HG02938 (cell line): ENCODE data around the gene SLC38A8.

Experiments
- ATAC-seq: cut with Tn5 transposase; IDR thresholded peaks from one replicate; pipeline ENCODE4 v1.9.1; 2021; ENCODE audit warnings: mild to moderate bottlenecking, moderate library complexity; ENCODE audit not compliant: unreplicated experiment

The SLC38A8 gene

GRCh38 chr16:84068783-84069462 is 26.3 kb upstream of the SLC38A8 start:
- no peak for ATAC-seq

- ATAC-seq = no peak
Measured at GRCh38 chr16:84068041-84068440, 25.4 kb upstream of the SLC38A8 start.

- no peak for ATAC-seq
Measured at GRCh38 chr16:84067640-84068039, 25.0 kb upstream of the SLC38A8 start.

DNA sequence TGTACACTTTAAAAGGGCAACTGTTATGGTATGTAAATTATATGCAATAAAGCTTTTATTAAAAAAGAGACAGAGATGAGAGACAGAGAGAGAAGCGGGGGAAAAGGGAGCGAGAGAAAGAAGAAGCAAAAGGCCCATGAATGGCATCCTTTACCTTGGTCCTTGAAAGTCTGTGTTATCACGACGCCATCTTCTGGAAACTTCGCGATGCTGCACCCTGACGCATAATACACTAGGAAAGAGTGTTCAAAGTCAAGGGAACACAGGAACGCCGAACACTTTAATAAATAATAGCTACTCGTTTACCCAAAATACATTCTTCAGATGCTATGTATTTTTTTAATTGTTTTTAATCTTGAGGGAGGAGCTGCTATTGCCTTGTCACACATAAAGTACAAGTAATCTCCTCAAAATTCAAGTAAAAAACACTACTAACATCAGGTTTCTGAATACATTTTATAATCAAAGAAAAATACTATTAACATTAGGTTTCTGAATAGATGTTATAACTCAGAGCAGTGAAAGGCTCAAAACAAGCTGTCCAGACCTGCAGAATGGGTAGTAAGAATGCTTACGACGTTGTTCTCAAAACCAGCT is 23.0 kb upstream of the SLC38A8 start:
- ATAC-seq = no peak

- ATAC-seq = no peak
Measured at GRCh38 chr16:84063980-84064379, 21.4 kb upstream of the SLC38A8 start.

DNA sequence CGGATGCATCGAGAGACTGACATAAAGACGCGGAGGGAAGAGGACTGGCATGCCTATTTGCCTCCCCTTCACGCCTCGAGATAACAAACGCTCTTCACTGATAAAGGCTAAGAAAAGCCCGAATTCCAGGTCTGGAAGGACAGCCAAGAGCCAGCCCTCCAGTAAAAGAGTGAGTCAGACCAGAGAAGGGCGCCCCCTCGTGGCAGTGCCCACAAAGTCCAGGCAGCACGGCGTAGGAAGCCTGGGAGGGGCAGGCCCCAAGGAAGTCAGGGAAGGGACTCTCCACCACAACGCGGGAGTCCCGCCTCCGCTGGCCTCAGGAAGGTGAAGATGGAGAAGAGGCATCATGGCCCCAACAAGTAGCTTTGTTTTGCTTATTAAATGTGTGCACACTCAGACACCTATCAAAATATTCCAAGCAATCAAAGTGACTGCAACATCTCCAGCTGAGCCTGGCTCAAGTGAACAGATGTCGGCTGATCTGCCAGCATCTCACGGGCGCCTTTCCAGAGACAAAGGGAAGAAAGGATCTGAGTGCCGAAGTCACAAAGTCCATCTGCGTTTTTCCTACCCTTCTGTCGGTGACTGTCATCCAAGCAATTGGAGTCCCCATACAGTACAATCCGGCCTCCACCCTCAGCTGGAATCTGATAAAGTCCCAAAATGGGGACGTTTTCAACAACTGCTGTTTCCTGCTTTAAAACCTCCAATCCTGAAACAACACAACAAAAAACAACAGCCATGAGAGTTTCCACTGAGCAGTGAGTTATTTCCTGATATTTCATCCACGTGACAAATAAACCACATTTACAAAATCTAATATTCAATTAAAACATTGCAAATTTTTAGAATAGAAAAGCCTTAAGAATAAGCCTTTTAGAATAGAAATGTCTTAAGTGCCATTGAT is 20.4 kb upstream of the SLC38A8 start:
- ATAC-seq = no peak

- no peak for ATAC-seq
Measured at GRCh38 chr16:84061236-84061819, 18.7 kb upstream of the SLC38A8 start.

- ATAC-seq = no peak
Measured at GRCh38 chr16:84059946-84060901, 17.6 kb upstream of the SLC38A8 start.

GRCh38 chr16:84059111-84059510 is 16.5 kb upstream of the SLC38A8 start:
- ATAC-seq = no peak

- ATAC-seq = no peak
Measured at GRCh38 chr16:84058664-84059063, 16.1 kb upstream of the SLC38A8 start.

- ATAC-seq = no peak
Measured at GRCh38 chr16:84058211-84058610, 15.6 kb upstream of the SLC38A8 start.

- no peak for ATAC-seq
Measured at GRCh38 chr16:84056933-84057332, 14.3 kb upstream of the SLC38A8 start.

DNA sequence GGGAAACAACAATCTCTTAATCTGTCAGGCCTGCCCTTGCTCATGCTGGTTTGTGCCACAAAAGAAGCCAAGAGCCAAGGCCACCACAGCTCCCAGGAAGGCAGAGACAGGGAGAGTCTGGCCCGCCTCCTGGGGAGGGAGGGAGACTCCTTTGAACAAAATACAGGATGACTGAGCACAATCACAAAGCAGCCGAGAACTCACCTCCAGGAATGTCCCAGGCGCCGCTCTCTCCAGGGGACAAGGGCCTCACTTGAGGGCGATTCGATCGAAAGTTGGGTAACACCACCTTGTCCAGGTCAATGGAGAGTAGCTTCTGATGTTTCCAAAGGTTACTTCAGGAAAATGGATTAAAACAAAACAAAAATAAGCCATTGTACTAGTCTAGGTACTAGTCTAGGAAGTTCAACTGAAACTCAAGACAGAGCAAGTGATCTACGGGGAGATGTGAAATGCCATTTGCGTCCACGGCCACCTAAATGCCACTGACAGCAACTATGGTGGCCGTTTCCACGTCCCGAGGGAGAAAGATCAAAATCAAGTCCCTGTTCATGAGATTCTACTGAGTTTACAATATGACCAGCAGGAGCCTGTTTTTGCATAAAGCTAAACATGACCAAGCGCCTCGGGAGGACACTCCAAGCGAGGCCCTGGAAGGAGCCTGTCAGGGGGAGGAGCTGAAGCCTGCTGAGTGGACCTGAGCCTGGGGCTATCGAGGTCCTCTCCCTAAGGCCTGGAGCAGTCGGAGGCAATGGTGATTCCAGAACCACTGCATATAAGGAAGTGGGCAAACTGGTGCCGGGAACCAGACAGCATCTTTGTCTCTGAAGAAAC is 13.4 kb upstream of the SLC38A8 start:
- ATAC-seq = no peak

DNA sequence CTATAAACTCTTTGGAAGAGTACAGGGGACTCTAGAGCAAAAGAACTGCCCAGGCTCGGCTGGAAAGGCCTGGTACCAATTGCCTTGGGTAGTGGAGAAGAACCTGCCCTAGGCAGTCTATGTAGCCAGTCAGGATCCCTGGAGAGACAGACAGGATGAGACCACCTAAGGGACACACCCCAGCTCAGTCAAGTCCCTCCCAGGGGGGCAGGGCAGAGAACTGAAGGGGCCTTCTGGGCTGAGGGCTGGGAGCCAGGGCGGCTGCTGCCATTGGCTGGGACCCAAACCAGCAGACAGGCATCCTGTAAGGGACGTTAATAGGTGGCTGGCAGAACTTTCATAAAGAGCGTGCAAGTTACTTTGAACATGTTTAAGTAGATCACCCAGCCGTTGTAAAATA is 12.8 kb upstream of the SLC38A8 start:
- no peak for ATAC-seq

DNA sequence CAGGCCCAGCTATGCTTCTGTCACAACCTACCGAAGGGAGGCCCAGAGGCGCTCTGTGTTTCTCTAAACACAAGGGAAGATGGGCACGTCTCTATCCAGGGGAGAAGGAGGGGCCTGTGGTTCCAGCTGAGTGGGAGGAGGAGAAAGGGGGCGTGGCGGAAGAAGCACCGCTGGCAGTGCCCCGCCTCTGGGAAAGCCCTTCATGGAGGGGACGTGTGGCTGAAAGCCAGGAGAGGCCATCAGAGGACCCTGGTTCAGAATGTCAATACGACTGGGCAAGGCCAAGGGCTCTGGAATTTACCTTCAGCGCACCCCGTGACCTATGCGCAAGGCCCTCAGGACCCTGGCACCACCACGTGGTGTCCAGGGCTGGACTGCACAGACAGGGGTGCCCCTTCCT is 12.3 kb upstream of the SLC38A8 start:
- ATAC-seq = no peak

DNA sequence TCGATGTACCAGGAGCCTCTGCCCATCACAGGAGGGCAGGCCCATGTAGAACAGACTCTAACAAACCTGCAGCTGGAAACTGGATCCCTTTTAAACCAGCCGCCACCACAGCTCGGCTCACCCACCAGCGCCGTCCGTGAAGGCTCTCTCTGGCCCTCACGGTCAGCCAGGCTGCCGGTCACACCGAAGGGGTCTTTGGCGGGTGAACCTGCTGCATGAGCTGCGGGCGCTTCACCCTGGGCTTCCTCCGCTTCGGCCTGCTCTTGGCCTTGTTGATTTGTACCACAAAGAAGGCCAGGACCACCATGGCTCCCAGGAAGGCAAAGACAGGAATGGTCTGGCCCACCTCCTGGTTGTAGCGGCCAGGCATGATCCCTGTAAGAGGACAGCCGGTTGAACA is 11.7 kb upstream of the SLC38A8 start:
- no peak for ATAC-seq

- ATAC-seq = no peak
Measured at GRCh38 chr16:84053237-84053636, 10.6 kb upstream of the SLC38A8 start.

GRCh38 chr16:84052071-84052622 is 9.6 kb upstream of the SLC38A8 start:
- no peak for ATAC-seq

DNA sequence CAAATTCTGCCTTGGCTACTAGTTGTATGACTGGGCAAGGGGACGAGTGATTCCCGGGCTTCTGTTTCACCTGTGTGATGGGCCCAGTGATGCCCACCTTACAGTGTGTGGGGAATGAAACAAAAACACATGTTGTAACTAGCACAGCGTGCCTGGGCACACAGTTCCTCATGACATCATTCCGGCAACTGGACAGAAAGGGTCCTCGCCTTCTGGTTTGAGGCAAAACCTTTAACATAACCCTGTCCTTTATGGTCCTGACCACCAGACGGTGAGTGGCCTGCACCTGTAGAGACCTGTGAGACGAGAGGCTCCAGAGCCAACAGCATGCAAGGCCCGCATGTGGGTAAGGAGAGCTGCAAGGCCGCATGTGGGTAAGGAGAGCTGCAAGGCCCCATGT is 7.7 kb upstream of the SLC38A8 start:
- no peak for ATAC-seq
